Parathyroid adenoma (tissue), 2 donors: ENCODE measurements around the gene SNUPN.

ENCODE experiments used
- H2AFZ ChIP-seq: fragments of 300-600 bp; sonication (generic); one replicate; pipeline ENCODE4 v1.7.0; 2017; ENCODE audit warnings: antibody characterized with exemption, mild to moderate bottlenecking
- H3K27ac ChIP-seq: fragments of 300-600 bp; sonication (generic); one replicate; pipeline ENCODE4 v1.7.0; 2017
- H3K27me3 ChIP-seq: fragments of 300-600 bp; sonication (generic); one replicate; pipeline ENCODE4 v1.7.0; 2017; ENCODE audit warnings: low read length; ENCODE audit not compliant: control insufficient read depth, insufficient read depth
- H3K36me3 ChIP-seq: fragments of 300-600 bp; sonication (generic); one replicate; pipeline ENCODE4 v1.7.0; 2017; ENCODE audit warnings: low read length; ENCODE audit not compliant: control insufficient read depth, insufficient read depth
- H3K4me1 ChIP-seq: fragments of 300-600 bp; sonication (generic); one replicate; pipeline ENCODE4 v1.7.0; 2017; ENCODE audit warnings: control low read depth
- H3K4me2 ChIP-seq: fragments of 300-600 bp; sonication (generic); one replicate; pipeline ENCODE4 v1.7.0; 2017; ENCODE audit warnings: low read length
- H3K4me3 ChIP-seq: fragments of 300-600 bp; sonication (generic); one replicate; pipeline ENCODE4 v1.7.0; 2017; ENCODE audit warnings: low read depth, low read length
- H3K79me2 ChIP-seq: fragments of 300-600 bp; sonication (generic); one replicate; pipeline ENCODE4 v1.7.0; 2017; ENCODE audit warnings: control low read depth
- H3K9ac ChIP-seq: fragments of 300-600 bp; sonication (generic); one replicate; pipeline ENCODE4 v1.7.0; 2017; ENCODE audit warnings: mild to moderate bottlenecking
- H3K9me3 ChIP-seq: fragments of 300-600 bp; sonication (generic); one replicate; pipeline ENCODE4 v1.7.0; 2017; ENCODE audit warnings: low read length; ENCODE audit not compliant: control insufficient read depth
- CTCF ChIP-seq: fragments of 300-600 bp; sonication (generic); IDR thresholded peaks from one replicate; pipeline ENCODE4 v1.7.0; 2017; ENCODE audit warnings: antibody characterized with exemption, mild to moderate bottlenecking
- donor health status: primary hyperparathyroidism.

Gene SNUPN

GRCh38 chr15:75606711-75607699 lies 18.5 kb downstream of the SNUPN start:
- Histone ChIP-seq H3K27me3 (no peaks in the 10 kb centered on the region), H3K36me3 (no peaks in the 10 kb centered on the region), H3K4me1 (no peaks in the 10 kb centered on the region), H3K79me2 (no peaks in the 10 kb centered on the region), H3K4me3 (no peak overlapping the region), H3K9ac (no peak overlapping the region), H3K9me3 (no peaks in the 10 kb centered on the region), H2AFZ (no peak overlapping the region), H3K27ac (no peak overlapping the region), H3K4me2 (no peak overlapping the region)
- no peak for TF ChIP-seq CTCF

GRCh38 chr15:75606026-75606425 lies 19.5 kb downstream of the SNUPN start:
- no peak for TF ChIP-seq CTCF
- H3K9ac ChIP-seq: no peak overlapping the region
- H2AFZ ChIP-seq: no peak overlapping the region
- no peak overlapping the region for H3K4me3 ChIP-seq
- H3K27ac ChIP-seq: no peak overlapping the region
- H3K9me3 ChIP-seq: no peaks in the 10 kb centered on the region
- H3K27me3 ChIP-seq: no peaks in the 10 kb centered on the region
- no peaks in the 10 kb centered on the region for H3K79me2 ChIP-seq
- no peak overlapping the region for H3K4me2 ChIP-seq
- no peaks in the 10 kb centered on the region for H3K4me1 ChIP-seq
- H3K36me3 ChIP-seq: no peaks in the 10 kb centered on the region

GRCh38 chr15:75599401-75599800 lies 26.1 kb downstream of the SNUPN start:
- Histone ChIP-seq H3K27ac (no peak overlapping the region), H3K79me2 (no peaks in the 10 kb centered on the region), H3K4me2 (no peak overlapping the region), H3K9me3 (no peaks in the 10 kb centered on the region), H3K27me3 (no peaks in the 10 kb centered on the region), H3K4me3 (no peak overlapping the region), H3K9ac (no peak overlapping the region), H3K36me3 (no peaks in the 10 kb centered on the region), H3K4me1 (no peaks in the 10 kb centered on the region), H2AFZ (no peak overlapping the region)
- TF ChIP-seq CTCF: no peak

- Histone ChIP-seq H3K9me3 (no peaks in the 10 kb centered on the region), H3K27ac (no peak overlapping the region), H3K36me3 (no peaks in the 10 kb centered on the region)
Observed at GRCh38 chr15:75598361-75598760, 27.2 kb downstream of the SNUPN start.

More at GRCh38 chr15:75598361-75598760, 27.2 kb downstream of the SNUPN start:
- no peak for TF ChIP-seq CTCF
- Histone ChIP-seq H3K79me2 (no peaks in the 10 kb centered on the region), H3K4me3 (no peak overlapping the region), H3K9ac (no peak overlapping the region), H3K27me3 (no peaks in the 10 kb centered on the region), H3K4me1 (no peaks in the 10 kb centered on the region), H3K4me2 (no peak overlapping the region), H2AFZ (no peak overlapping the region)
